ENCODE measurements around the gene ITSN1.
A peak's percentile ranks its signal among the peaks of the same experiment; 100 is the strongest.

ITSN1 gene

DNA sequence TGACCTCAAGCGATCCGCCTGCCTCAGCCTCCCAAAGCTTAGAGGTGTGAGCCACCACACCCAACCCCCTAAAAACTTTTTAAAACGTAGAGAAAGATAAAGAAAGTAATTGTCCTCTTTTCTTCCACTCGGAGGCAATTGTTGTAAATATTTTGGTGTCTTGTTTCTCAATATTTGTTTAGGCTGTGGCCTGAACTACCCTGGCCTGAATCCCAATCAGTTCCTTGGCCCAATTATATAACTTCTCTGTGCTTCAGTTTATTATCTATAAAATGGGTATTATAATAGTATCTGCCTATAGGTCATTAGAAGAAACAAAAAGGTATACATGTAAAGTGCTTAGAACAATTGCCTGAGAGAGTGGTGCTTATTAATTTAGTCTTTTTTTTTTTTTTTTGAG lies 275.1 kb downstream of the ITSN1 start:
- no peak for TF ChIP-seq YY1 (IDR thresholded peaks at IDR 0.05; ENCODE audit: low read depth)
- TF ChIP-seq, protein P1, sequence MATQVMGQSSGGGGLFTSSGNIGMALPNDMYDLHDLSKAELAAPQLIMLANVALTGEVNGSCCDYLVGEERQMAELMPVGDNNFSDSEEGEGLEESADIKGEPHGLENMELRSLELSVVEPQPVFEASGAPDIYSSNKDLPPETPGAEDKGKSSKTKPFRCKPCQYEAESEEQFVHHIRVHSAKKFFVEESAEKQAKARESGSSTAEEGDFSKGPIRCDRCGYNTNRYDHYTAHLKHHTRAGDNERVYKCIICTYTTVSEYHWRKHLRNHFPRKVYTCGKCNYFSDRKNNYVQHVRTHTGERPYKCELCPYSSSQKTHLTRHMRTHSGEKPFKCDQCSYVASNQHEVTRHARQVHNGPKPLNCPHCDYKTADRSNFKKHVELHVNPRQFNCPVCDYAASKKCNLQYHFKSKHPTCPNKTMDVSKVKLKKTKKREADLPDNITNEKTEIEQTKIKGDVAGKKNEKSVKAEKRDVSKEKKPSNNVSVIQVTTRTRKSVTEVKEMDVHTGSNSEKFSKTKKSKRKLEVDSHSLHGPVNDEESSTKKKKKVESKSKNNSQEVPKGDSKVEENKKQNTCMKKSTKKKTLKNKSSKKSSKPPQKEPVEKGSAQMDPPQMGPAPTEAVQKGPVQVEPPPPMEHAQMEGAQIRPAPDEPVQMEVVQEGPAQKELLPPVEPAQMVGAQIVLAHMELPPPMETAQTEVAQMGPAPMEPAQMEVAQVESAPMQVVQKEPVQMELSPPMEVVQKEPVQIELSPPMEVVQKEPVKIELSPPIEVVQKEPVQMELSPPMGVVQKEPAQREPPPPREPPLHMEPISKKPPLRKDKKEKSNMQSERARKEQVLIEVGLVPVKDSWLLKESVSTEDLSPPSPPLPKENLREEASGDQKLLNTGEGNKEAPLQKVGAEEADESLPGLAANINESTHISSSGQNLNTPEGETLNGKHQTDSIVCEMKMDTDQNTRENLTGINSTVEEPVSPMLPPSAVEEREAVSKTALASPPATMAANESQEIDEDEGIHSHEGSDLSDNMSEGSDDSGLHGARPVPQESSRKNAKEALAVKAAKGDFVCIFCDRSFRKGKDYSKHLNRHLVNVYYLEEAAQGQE (IDR thresholded peaks at IDR 0.05; ENCODE audit: low read depth), result no peak
- no peak for TF ChIP-seq TCF12 (IDR thresholded peaks at IDR 0.05; ENCODE audit: low read depth)
- no peak for TF ChIP-seq ZBTB7A (IDR thresholded peaks at IDR 0.05; ENCODE audit: low read depth)
- TF ChIP-seq FOXM1 (IDR thresholded peaks at IDR 0.05; ENCODE audit: borderline replicate concordance, low read depth), result no peak
- no peak for TF ChIP-seq EGR1 (IDR thresholded peaks at IDR 0.05)
- TF ChIP-seq RAD21 (IDR thresholded peaks at IDR 0.05; ENCODE audit: low read depth), result no peak
- TF ChIP-seq NFIC (IDR thresholded peaks at IDR 0.05), result no peak
- TF ChIP-seq CREB1 (IDR thresholded peaks at IDR 0.05; ENCODE audit: low read depth), result no peak

DNA sequence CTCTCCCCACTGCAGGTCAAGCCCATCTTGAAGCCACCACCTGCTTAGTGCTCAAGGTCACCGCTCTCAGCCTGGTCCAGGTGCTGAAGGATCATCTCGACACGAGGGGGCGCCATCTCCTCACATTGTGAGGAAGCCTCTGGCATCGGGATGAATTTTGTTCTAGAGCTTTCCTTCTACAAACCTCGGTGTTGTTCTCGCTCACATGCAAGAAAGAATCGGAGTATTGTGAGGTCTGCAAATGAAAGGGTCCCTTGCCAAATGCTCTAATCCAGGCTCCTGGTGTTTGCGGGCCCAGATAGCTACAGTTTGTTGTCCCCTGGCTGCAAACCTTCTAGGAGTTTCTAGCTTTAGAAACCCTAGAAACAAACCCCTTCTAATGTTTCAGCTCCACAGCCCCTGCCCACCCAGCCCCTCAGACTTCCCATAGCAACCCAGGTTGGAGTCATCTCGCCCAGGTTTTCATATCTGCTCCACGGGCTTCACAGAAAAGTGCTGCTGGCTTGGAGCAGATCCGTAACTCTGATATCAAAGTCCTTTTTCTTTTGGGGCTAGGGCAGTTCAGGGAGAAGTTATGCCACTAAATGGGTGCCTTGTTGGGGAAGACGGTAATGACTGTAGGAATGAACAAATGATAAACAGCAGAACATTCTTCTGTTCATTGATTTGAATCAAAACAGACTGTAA lies 281.9 kb downstream of the ITSN1 start:
- TF ChIP-seq, protein P2, sequence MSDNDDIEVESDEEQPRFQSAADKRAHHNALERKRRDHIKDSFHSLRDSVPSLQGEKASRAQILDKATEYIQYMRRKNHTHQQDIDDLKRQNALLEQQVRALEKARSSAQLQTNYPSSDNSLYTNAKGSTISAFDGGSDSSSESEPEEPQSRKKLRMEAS (IDR thresholded peaks at IDR 0.05), result peak; percentile 45; the same call in 1 of the 2 replicates
- TF ChIP-seq FOXM1 (IDR thresholded peaks at IDR 0.05; ENCODE audit: borderline replicate concordance, low read depth), result no peak
- no peak for TF ChIP-seq NFIC (IDR thresholded peaks at IDR 0.05)
- TF ChIP-seq YY1 (IDR thresholded peaks at IDR 0.05; ENCODE audit: low read depth), result no peak
- no peak for TF ChIP-seq CEBPB (IDR thresholded peaks at IDR 0.05)
- TF ChIP-seq EGR1 (IDR thresholded peaks at IDR 0.05), result no peak
- TF ChIP-seq RAD21 (IDR thresholded peaks at IDR 0.05; ENCODE audit: low read depth), result peak; percentile 100
- TF ChIP-seq, protein P3, sequence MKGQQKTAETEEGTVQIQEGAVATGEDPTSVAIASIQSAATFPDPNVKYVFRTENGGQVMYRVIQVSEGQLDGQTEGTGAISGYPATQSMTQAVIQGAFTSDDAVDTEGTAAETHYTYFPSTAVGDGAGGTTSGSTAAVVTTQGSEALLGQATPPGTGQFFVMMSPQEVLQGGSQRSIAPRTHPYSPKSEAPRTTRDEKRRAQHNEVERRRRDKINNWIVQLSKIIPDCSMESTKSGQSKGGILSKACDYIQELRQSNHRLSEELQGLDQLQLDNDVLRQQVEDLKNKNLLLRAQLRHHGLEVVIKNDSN (IDR thresholded peaks at IDR 0.05), result no peak
- TF ChIP-seq CREB1 (IDR thresholded peaks at IDR 0.05; ENCODE audit: low read depth), result no peak
- TF ChIP-seq EP300 (IDR thresholded peaks at IDR 0.05; ENCODE audit: borderline replicate concordance), result no peak
- no peak for TF ChIP-seq TEAD4 (IDR thresholded peaks at IDR 0.05)

DNA sequence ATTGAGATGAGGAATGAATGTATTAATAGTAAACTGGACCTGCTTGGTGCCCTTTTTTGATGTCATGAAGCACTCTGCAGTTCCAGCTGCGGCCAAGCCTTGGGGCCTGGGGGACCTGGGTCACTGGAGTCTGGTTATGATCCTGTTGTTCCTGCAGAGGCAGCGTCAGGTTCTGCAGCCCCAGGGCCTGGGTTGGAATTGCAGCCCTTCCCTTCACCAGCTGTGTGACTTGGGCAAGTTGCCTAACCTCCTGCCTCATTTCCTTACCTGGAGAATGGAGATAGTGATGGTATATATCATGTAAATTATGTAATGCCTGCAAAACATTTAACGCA lies 282.4 kb downstream of the ITSN1 start:
- no peak for TF ChIP-seq EP300 (IDR thresholded peaks at IDR 0.05; ENCODE audit: borderline replicate concordance)
- TF ChIP-seq, protein P1 (IDR thresholded peaks at IDR 0.05; ENCODE audit: low read depth), result no peak
- TF ChIP-seq, protein P3 (IDR thresholded peaks at IDR 0.05), result no peak

DNA sequence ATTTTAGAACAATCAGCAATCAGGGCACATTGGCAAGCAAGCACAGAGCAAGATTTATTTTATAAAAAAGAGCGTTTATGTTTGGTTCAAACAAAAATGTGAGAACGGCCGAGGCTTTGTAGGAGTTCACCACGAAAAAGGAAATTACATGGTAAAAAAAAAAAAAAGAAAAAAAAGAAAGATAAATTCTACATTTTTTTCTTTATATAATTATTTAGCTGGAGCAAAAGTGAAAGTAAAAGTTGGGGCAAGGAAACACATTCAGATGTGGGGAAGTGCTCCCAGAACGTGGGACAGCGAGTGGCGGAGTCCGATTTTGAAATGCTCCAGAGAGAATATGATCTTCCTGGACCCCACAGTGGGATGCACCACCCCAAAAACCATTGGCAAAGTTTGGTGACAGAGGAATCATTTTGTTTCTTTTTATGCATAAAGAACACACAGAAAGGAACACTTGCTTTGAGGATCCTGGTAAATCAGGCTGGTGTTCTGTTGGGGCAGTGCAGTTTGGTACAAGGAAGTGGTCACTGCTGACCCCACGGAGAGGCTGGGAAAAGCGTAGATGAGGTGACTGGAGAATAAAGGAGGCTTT lies 289.6 kb downstream of the ITSN1 start:
- TF ChIP-seq NFIC (IDR thresholded peaks at IDR 0.05) (no peak), CREB1 (IDR thresholded peaks at IDR 0.05; ENCODE audit: low read depth) (no peak), TCF12 (IDR thresholded peaks at IDR 0.05; ENCODE audit: low read depth) (no peak), ZBTB7A (IDR thresholded peaks at IDR 0.05; ENCODE audit: low read depth) (no peak)

DNA sequence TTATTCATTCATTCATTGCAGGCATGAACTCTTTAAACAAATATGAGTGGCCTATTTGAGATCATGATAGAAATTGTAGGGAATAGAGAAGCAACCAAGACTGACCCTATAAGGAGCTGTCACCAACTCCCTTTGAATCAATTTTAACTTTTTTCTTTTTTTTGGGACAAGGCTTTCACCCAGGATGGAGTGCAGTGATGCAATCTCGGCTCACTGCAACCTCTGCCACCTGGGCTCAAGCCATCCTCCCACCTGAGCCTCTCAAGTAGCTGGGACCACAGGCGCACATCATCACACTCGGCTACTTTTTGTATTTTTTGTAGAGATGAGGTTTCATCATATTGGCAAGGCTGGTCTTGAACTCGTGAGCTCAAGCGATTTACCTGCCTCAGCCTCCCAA lies 290.4 kb downstream of the ITSN1 start:
- TF ChIP-seq YY1 (IDR thresholded peaks at IDR 0.05; ENCODE audit: low read depth) (no peak), TCF12 (IDR thresholded peaks at IDR 0.05; ENCODE audit: low read depth) (no peak), EP300 (IDR thresholded peaks at IDR 0.05; ENCODE audit: borderline replicate concordance) (no peak), CEBPB (IDR thresholded peaks at IDR 0.05) (no peak), EGR1 (IDR thresholded peaks at IDR 0.05) (no peak), NFIC (IDR thresholded peaks at IDR 0.05) (no peak)
- TF ChIP-seq, protein P3 (IDR thresholded peaks at IDR 0.05), result no peak

DNA sequence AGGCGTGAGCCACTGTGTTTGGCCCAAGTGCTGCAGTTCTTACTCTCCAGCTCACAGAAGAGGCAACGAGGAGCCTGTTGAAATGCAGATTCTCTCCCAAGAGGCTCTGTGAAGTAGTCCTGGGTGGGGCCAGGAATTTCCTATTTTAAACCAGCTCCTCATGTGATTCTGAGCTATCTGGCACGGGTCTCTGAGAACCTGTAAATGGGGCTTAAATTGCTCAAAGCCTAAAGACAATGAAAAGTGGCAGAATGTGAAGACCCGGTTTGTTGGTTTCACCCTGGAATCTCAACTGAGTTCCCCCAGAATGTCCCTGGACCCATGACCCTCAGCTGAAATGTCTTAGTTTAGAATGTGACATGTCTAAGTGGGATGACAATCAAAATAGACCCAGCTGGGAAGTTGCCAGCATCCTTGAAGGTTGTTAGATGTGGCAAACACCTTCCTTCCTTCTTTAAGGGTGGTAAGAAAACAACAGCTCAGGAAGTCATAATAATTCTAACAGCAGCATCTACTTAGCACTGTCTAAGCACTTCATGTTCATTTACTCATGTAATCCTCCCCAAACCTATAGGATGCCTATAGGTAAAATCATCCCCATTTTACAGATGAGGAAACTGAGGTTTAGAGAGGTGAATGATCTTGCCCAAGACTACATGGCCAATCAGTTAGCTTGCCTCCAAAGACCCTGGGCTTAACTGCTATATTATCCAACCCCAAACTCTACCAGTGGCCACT lies 294.2 kb downstream of the ITSN1 start:
- TF ChIP-seq EP300 (IDR thresholded peaks at IDR 0.05; ENCODE audit: borderline replicate concordance) (no peak), NFIC (IDR thresholded peaks at IDR 0.05) (no peak)
- TF ChIP-seq, protein P2 (IDR thresholded peaks at IDR 0.05), result no peak

All from Ishikawa (cell line).